Measurements from ENCODE around the gene GNB5. TPM values are rescaled to one million over a fixed set of nuclear protein-coding genes. Genes with fewer than 3 reads are reported as not detected.

The GNB5 gene
- total RNA-seq, 1 experiment from 2014 or later = 58.7 TPM

- ChIA-PET CTCF (no interaction called here), POLR2A (no interaction called here)
- H3K27ac ChIP-seq (ENCODE audit: low read length) = no peak overlapping the region
- H3K4me1 ChIP-seq (ENCODE audit: control insufficient read depth, insufficient read depth, low read length) = no peaks in the 10 kb centered on the region
- intact Hi-C loops (cut with micrococcal nuclease; ENCODE audit: unreplicated experiment) (no loop called here), in situ Hi-C loops (cut with HindIII; ENCODE audit: low pct_unique_long_range_greater_than_20kb, low sequenced_read_pairs) (no loop called here)
- TF ChIP-seq REST (IDR thresholded peaks at IDR 0.05; ENCODE audit: insufficient read depth in 1 of 2, low read depth in 2 of 2, low read length in 1 of 2) = no peak
- TF ChIP-seq SIN3A (IDR thresholded peaks at IDR 0.05; ENCODE audit: borderline replicate concordance, insufficient read depth, low read depth, low read length) = no peak
- no peak for TF ChIP-seq TCF7L2 (IDR thresholded peaks at IDR 0.05; ENCODE audit: low read depth, low read length)
- no peak for TF ChIP-seq POLR2AphosphoS5 (IDR thresholded peaks at IDR 0.05; ENCODE audit: low read depth, low read length)
- TF ChIP-seq CTCF (IDR thresholded peaks at IDR 0.05) = no peak
- DNase-seq (ENCODE audit: low read depth, low spot score) (no peak), ATAC-seq (no peak)
- no TSS peak for BruUV-seq (replicated peaks)
- H3K36me3 ChIP-seq (ENCODE audit: control insufficient read depth, insufficient read depth, low read length) = 0 out of 2 replicates have a peak, but pooled peaks cover 2% of the 10 kb centered on the region
- no peak overlapping the region for H3K4me3 ChIP-seq (ENCODE audit: low read depth in 2 of 2, low read length in 2 of 2)
- no peaks in the 10 kb centered on the region for H3K9me3 ChIP-seq (ENCODE audit: control insufficient read depth, insufficient read depth, low read depth, low read length)
- H3K27me3 ChIP-seq (ENCODE audit: control insufficient read depth, insufficient read depth, low read length) = no peaks in the 10 kb centered on the region
Measured at GRCh38 chr15:52143873-52144272, 47.3 kb downstream of the GNB5 start.

- Histone ChIP-seq H3K36me3 (ENCODE audit: control insufficient read depth, insufficient read depth, low read length) (0 out of 2 replicates have a peak, but pooled peaks cover 2% of the 10 kb centered on the region), H3K4me1 (ENCODE audit: control insufficient read depth, insufficient read depth, low read length) (no peaks in the 10 kb centered on the region), H3K27ac (ENCODE audit: low read length) (no peak overlapping the region), H3K27me3 (ENCODE audit: control insufficient read depth, insufficient read depth, low read length) (no peaks in the 10 kb centered on the region), H3K9me3 (ENCODE audit: control insufficient read depth, insufficient read depth, low read depth, low read length) (no peaks in the 10 kb centered on the region), H3K4me3 (ENCODE audit: low read depth in 2 of 2, low read length in 2 of 2) (no peak overlapping the region)
- TF ChIP-seq TCF7L2 (IDR thresholded peaks at IDR 0.05; ENCODE audit: low read depth, low read length) = no peak
- TF ChIP-seq SIN3A (IDR thresholded peaks at IDR 0.05; ENCODE audit: borderline replicate concordance, insufficient read depth, low read depth, low read length) = no peak
- intact Hi-C loops (cut with micrococcal nuclease; ENCODE audit: unreplicated experiment) (loop anchor here (2.0 kb wide), 1 partner anchor 158 kb away; no protein-coding TSS in a partner anchor), in situ Hi-C loops (cut with HindIII; ENCODE audit: low pct_unique_long_range_greater_than_20kb, low sequenced_read_pairs) (no loop called here)
- ChIA-PET POLR2A (no interaction called here), CTCF (no interaction called here)
- no peak for DNase-seq (ENCODE audit: low read depth, low spot score)
- no peak for ATAC-seq
- no TSS peak for BruUV-seq (replicated peaks)
Measured at GRCh38 chr15:52140646-52141045, 50.5 kb downstream of the GNB5 start.

DNA sequence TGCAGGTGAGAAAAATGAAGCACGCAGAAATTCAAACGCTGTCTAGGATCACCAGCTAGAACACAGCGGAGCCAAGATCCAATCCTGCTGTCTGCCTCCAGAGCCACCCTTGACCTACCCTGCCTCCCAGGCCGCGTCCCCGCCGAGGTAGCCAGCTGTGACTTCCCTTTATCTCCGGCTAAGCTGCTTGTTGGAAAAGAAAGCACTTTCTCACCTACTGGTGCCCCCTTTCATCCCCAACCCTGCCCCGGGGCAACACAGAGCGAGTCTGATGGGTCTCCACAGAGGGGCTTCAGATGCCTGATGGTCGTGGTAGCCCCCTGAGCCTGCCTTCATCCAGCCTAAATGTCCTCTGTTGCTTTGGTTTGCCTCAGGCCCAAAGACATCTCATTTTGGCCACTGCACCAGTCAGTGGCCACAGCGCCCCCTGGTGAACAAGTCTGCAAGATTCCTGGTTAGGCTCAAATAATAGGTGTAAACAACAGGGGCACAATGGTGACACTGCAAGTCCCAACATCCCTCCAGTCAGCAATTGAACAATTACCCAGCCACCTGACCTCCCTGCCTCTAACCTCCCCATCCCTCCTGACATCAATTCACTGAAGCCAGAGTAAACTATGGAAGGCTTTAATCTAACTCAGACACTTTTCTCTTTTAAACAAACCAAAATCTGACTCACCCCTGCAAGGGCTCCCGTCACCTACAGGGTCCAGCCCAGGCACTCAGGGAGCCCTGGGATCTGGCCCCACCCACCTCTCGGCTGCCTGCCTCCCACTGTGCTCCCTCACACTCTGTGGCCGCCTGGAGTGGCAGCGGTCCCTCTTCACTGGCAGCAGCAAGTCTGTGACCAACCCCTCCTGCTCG lies 51.4 kb downstream of the GNB5 start:
- Histone ChIP-seq H3K36me3 (ENCODE audit: control insufficient read depth, insufficient read depth, low read length) (0 out of 2 replicates have a peak, but pooled peaks cover 2% of the 10 kb centered on the region), H3K4me3 (ENCODE audit: low read depth in 2 of 2, low read length in 2 of 2) (no peak overlapping the region), H3K27me3 (ENCODE audit: control insufficient read depth, insufficient read depth, low read length) (no peaks in the 10 kb centered on the region), H3K9me3 (ENCODE audit: control insufficient read depth, insufficient read depth, low read depth, low read length) (no peaks in the 10 kb centered on the region), H3K27ac (ENCODE audit: low read length) (no peak overlapping the region), H3K4me1 (ENCODE audit: control insufficient read depth, insufficient read depth, low read length) (no peaks in the 10 kb centered on the region)
- ChIA-PET POLR2A (no interaction called here), CTCF (interaction anchor here (0.6 kb wide), 2 partner anchors 87 to 186 kb away, joined by 3 read pairs; no protein-coding TSS in a partner anchor)
- peak; percentile 93 for TF ChIP-seq CTCF (IDR thresholded peaks at IDR 0.05)
- no peak for TF ChIP-seq POLR2AphosphoS5 (IDR thresholded peaks at IDR 0.05; ENCODE audit: low read depth, low read length)
- DNase-seq (ENCODE audit: low read depth, low spot score) = peak; percentile 51
- intact Hi-C loops (cut with micrococcal nuclease; ENCODE audit: unreplicated experiment) (loop anchor here (2.0 kb wide), 1 partner anchor 157 kb away; no protein-coding TSS in a partner anchor), in situ Hi-C loops (cut with HindIII; ENCODE audit: low pct_unique_long_range_greater_than_20kb, low sequenced_read_pairs) (no loop called here)
- BruUV-seq (replicated peaks) = TSS peak; percentile 45
- peak; percentile 85 for ATAC-seq

Data from Panc1 (cell line).